OCI-LY3 (cell line): ENCODE data around the gene STRA6.

Experiments used
- H2AFZ ChIP-seq: fragments of 200-600, 300-600 bp; shearing (Covaris generic); 2 replicates; pipeline ENCODE4 v1.6.0; 2014; ENCODE audit warnings: antibody characterized with exemption, low read depth, low read length
- H3K27ac ChIP-seq: fragments of 200-600, 300-600 bp; sonication (generic); 2 replicates; pipeline ENCODE4 v1.5.1; 2014; ENCODE audit warnings: mild to moderate bottlenecking, low read length, moderate library complexity, mixed read lengths
- H3K27me3 ChIP-seq: fragments of 200-600, 300-600 bp; sonication (generic); 2 replicates; pipeline ENCODE4 v1.6.1; 2014; ENCODE audit warnings: low read depth, low read length, mixed read lengths
- H3K36me3 ChIP-seq: fragments of 200-600, 300-600 bp; sonication (generic); replicated peaks from 2 replicates; pipeline ENCODE3; 2014; ENCODE audit warnings: low read depth, low read length, mixed read lengths
- H3K4me1 ChIP-seq: fragments of 300-600, 200-600 bp; sonication (generic); 2 replicates; pipeline ENCODE4 v1.6.1; 2014; ENCODE audit warnings: low read length, mixed read lengths
- H3K4me2 ChIP-seq: fragments of 200-600, 300-600 bp; sonication (generic); 2 replicates; pipeline ENCODE4 v1.6.1; 2014; ENCODE audit warnings: low read length, mixed read lengths
- H3K4me3 ChIP-seq: fragments of 300-600, 200-600 bp; sonication (generic); 2 replicates; pipeline ENCODE4 v1.5.1; 2014; ENCODE audit warnings: antibody characterized with exemption, mild to moderate bottlenecking, low read length, moderate library complexity
- H3K79me2 ChIP-seq: fragments of 300-600, 200-600 bp; shearing (Covaris generic); 2 replicates; pipeline ENCODE4 v1.6.1; 2014; ENCODE audit warnings: mild to moderate bottlenecking, low read length, mixed read lengths
- H3K9ac ChIP-seq: fragments of 300-600, 200-600 bp; shearing (Covaris generic); 2 replicates; pipeline ENCODE4 v1.6.0; 2014; ENCODE audit warnings: mild to moderate bottlenecking, low read length, moderate library complexity
- H3K9me3 ChIP-seq: fragments of 200-600, 300-600 bp; shearing (Covaris generic); 2 replicates; pipeline ENCODE4 v1.6.1; 2014; ENCODE audit warnings: low read length, mixed read lengths; ENCODE audit not compliant: insufficient read depth
- H4K20me1 ChIP-seq: fragments of 200-600, 300-600 bp; sonication (generic); 2 replicates; pipeline ENCODE4 v1.6.1; 2016; ENCODE audit warnings: low read length, mixed read lengths; ENCODE audit not compliant: insufficient read depth
- EZH2phosphoT487 ChIP-seq: fragments of 200-600 bp; shearing (Covaris generic); IDR thresholded peaks from 2 replicates; pipeline ENCODE4 v1.6.1; 2018; ENCODE audit warnings: antibody characterized with exemption, mixed run types, low read depth
- TF ChIP-seq, protein P1 (sequence below): fragments of 200-600, 300-600 bp; sonication (generic); IDR thresholded peaks from 2 replicates; pipeline ENCODE4 v1.5.1; 2014; ENCODE audit warnings: antibody characterized with exemption, low read length, low read depth

Gene STRA6

GRCh38 chr15:74201710-74202420 is 722 bp downstream of the STRA6 start:
- no peaks in the 10 kb centered on the region for H4K20me1 ChIP-seq
- no peak overlapping the region for H3K4me3 ChIP-seq
- H3K9ac ChIP-seq, result no peak overlapping the region
- H3K36me3 ChIP-seq, result no peaks in the 10 kb centered on the region
- H3K79me2 ChIP-seq, result no peaks in the 10 kb centered on the region
- peaks cover 14% of the 10 kb centered on the region for H3K27me3 ChIP-seq
- no peak overlapping the region for H2AFZ ChIP-seq
- H3K27ac ChIP-seq, result no peak overlapping the region
- TF ChIP-seq, protein P1, sequence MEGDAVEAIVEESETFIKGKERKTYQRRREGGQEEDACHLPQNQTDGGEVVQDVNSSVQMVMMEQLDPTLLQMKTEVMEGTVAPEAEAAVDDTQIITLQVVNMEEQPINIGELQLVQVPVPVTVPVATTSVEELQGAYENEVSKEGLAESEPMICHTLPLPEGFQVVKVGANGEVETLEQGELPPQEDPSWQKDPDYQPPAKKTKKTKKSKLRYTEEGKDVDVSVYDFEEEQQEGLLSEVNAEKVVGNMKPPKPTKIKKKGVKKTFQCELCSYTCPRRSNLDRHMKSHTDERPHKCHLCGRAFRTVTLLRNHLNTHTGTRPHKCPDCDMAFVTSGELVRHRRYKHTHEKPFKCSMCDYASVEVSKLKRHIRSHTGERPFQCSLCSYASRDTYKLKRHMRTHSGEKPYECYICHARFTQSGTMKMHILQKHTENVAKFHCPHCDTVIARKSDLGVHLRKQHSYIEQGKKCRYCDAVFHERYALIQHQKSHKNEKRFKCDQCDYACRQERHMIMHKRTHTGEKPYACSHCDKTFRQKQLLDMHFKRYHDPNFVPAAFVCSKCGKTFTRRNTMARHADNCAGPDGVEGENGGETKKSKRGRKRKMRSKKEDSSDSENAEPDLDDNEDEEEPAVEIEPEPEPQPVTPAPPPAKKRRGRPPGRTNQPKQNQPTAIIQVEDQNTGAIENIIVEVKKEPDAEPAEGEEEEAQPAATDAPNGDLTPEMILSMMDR, result no peak
- no peak for TF ChIP-seq EZH2phosphoT487
- H3K9me3 ChIP-seq, result no peaks in the 10 kb centered on the region
- H3K4me2 ChIP-seq, result no peak overlapping the region
- H3K4me1 ChIP-seq, result peaks cover 8% of the 10 kb centered on the region

- H3K9me3 ChIP-seq, result no peaks in the 10 kb centered on the region
- H3K9ac ChIP-seq, result no peak overlapping the region
- H3K27me3 ChIP-seq, result peaks cover 14% of the 10 kb centered on the region
- no peak overlapping the region for H3K4me3 ChIP-seq
- H3K27ac ChIP-seq, result no peak overlapping the region
- H3K36me3 ChIP-seq, result no peaks in the 10 kb centered on the region
- no peak overlapping the region for H2AFZ ChIP-seq
- H3K79me2 ChIP-seq, result no peaks in the 10 kb centered on the region
- H3K4me2 ChIP-seq, result no peak overlapping the region
- H4K20me1 ChIP-seq, result no peaks in the 10 kb centered on the region
- TF ChIP-seq, protein P1, result no peak
- no peak for TF ChIP-seq EZH2phosphoT487
- H3K4me1 ChIP-seq, result peaks cover 8% of the 10 kb centered on the region
These were observed 1.6 kb downstream of the STRA6 start for GRCh38 chr15:74200871-74201419.

- Histone ChIP-seq H3K4me3 (no peak overlapping the region), H3K27ac (no peak overlapping the region), H4K20me1 (no peaks in the 10 kb centered on the region), H2AFZ (no peak overlapping the region), H3K9ac (no peak overlapping the region), H3K27me3 (peaks cover 14% of the 10 kb centered on the region), H3K36me3 (no peaks in the 10 kb centered on the region), H3K9me3 (no peaks in the 10 kb centered on the region), H3K4me2 (no peak overlapping the region), H3K4me1 (peaks cover 13% of the 10 kb centered on the region), H3K79me2 (no peaks in the 10 kb centered on the region)
- TF ChIP-seq, protein P1, result no peak
- TF ChIP-seq EZH2phosphoT487, result no peak
These were observed 2.2 kb downstream of the STRA6 start for GRCh38 chr15:74200412-74200815.

DNA sequence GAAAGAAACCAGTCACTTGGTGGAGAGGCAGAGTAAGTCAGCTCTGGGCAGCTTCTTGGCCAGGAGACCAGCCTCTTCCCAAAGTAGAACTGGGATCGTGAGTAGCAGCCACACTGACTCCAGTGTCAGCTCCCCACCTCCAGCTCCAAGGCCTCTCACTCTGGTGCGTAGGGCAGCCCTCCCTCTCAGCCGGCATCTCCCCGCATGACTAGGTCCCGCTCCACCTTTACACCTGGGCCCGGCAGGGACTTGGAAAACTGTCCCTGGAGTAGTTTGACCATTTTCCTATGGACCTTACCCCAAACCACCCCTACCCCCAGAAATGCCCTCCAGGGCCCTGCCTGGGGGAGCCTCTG is 3.3 kb downstream of the STRA6 start:
- H3K36me3 ChIP-seq, result no peaks in the 10 kb centered on the region
- H3K27me3 ChIP-seq, result peaks cover 14% of the 10 kb centered on the region
- H3K4me1 ChIP-seq, result peaks cover 24% of the 10 kb centered on the region
- no peaks in the 10 kb centered on the region for H3K79me2 ChIP-seq
- H3K9ac ChIP-seq, result no peak overlapping the region
- TF ChIP-seq, protein P1, result no peak
- TF ChIP-seq EZH2phosphoT487, result no peak
- no peak overlapping the region for H2AFZ ChIP-seq
- H3K27ac ChIP-seq, result no peak overlapping the region
- H4K20me1 ChIP-seq, result no peaks in the 10 kb centered on the region
- no peaks in the 10 kb centered on the region for H3K9me3 ChIP-seq
- H3K4me3 ChIP-seq, result no peak overlapping the region
- no peak overlapping the region for H3K4me2 ChIP-seq
